NCI-H524 treated with DMSO at 0.1 percent for 48 hours (cell line): ENCODE results near the gene NTHL1.

ENCODE experiments used
- DNase-seq: peaks from one replicate; lab custom pipeline; 2025; lab: John Stamatoyannopoulos, UW

NTHL1 gene

GRCh38 chr16:2047330-2048115 is at the start of gene NTHL1, which contains the start of gene TSC2:
TSS of gene NTHL1 (minus strand) at chr16:2047834. CDS start at chr16:2047823, 11 bp downstream.
TSS of gene TSC2 (plus strand) at chr16:2047985. CDS start at chr16:2048616, 631 bp downstream.
- peak; percentile 75 for DNase-seq

- no peak for DNase-seq
Observed at GRCh38 chr16:2096853-2097595, 49.4 kb upstream of the NTHL1 start.

GRCh38 chr16:2095918-2096582 is 48.4 kb upstream of the NTHL1 start:
- DNase-seq = no peak

- DNase-seq = no peak
Observed at GRCh38 chr16:2095315-2095853, 47.8 kb upstream of the NTHL1 start.

- no peak for DNase-seq
Observed at GRCh38 chr16:2093793-2094192, 46.2 kb upstream of the NTHL1 start.

GRCh38 chr16:2092866-2093265 is 45.2 kb upstream of the NTHL1 start:
- DNase-seq = no peak

GRCh38 chr16:2092256-2092620 is 44.6 kb upstream of the NTHL1 start:
- no peak for DNase-seq

- no peak for DNase-seq
Observed at GRCh38 chr16:2091547-2092255, 44.1 kb upstream of the NTHL1 start.

- no peak for DNase-seq
Observed at GRCh38 chr16:2090777-2091546, 43.3 kb upstream of the NTHL1 start.

- DNase-seq = no peak
Observed at GRCh38 chr16:2090481-2090776, 42.8 kb upstream of the NTHL1 start.

GRCh38 chr16:2089706-2090480 is 42.3 kb upstream of the NTHL1 start:
- no peak for DNase-seq

- no peak for DNase-seq
Observed at GRCh38 chr16:2088759-2089358, 41.2 kb upstream of the NTHL1 start.

GRCh38 chr16:2087748-2088631 is 40.4 kb upstream of the NTHL1 start:
- no peak for DNase-seq

- DNase-seq = no peak
Observed at GRCh38 chr16:2086812-2087747, 39.4 kb upstream of the NTHL1 start.

GRCh38 chr16:2086106-2086742 is 38.6 kb upstream of the NTHL1 start:
- DNase-seq = no peak

GRCh38 chr16:2085669-2086068 is 38.0 kb upstream of the NTHL1 start:
- DNase-seq = no peak

GRCh38 chr16:2084895-2085625 is 37.4 kb upstream of the NTHL1 start:
- no peak for DNase-seq
